Suprapubic skin (tissue), 4 donors: ENCODE results near the gene SMYD3. TPM values are rescaled to one million over a fixed set of nuclear protein-coding genes. Genes with fewer than 3 reads are reported as not detected.
"Not testable (repeated sequence)": the region's sequence is repeated elsewhere in the genome, so short reads cannot be mapped to it uniquely, and the experiment has no call there.

Experiments
- DNase-seq, 2 donors: peaks; one replicate each; pipeline ENCODE4 v3.0.0-alpha.2; 2019; ENCODE audit warnings: low spot score in 2 of 2
- H3K27ac ChIP-seq: fragments of 200-600 bp; sonication (generic); one replicate; pipeline ENCODE4 v1.5.1; 2019
- H3K27me3 ChIP-seq: fragments of 200-600 bp; sonication (generic); one replicate; pipeline ENCODE4 v1.5.1; 2019
- H3K36me3 ChIP-seq: fragments of 200-600 bp; sonication (generic); one replicate; pipeline ENCODE4 v1.5.1; 2019
- H3K4me1 ChIP-seq: fragments of 200-600 bp; sonication (generic); one replicate; pipeline ENCODE4 v1.5.1; 2019
- H3K4me3 ChIP-seq: fragments of 200-600 bp; sonication (generic); one replicate; pipeline ENCODE4 v1.5.1; 2019; ENCODE audit warnings: mild to moderate bottlenecking
- H3K9me3 ChIP-seq: fragments of 200-600 bp; sonication (generic); one replicate; pipeline ENCODE4 v1.5.1; 2019
- EP300 ChIP-seq: sonication (generic); formaldehyde crosslinking; IDR thresholded peaks from one replicate; pipeline ENCODE4 v1.6.1; 2017; ENCODE audit warnings: antibody characterized with exemption
- POLR2A ChIP-seq, 2 donors: fragments of 450-650 bp; IDR thresholded peaks; one replicate each; pipeline ENCODE4 v1.6.1; 2017; ENCODE audit warnings: antibody characterized with exemption in 2 of 2, mild to moderate bottlenecking in 2 of 2, moderate library complexity in 2 of 2
- POLR2AphosphoS5 ChIP-seq, 3 donors: sonication (generic); formaldehyde crosslinking; IDR thresholded peaks; one replicate each; pipeline ENCODE4 v1.6.1; 2017; ENCODE audit warnings: antibody characterized with exemption in 3 of 3
- WGBS: methylation state at CpG from one replicate; pipeline ENCODE4 v1.1.5; 2018; 5-methylcytosine and 5-hydroxymethylcytosine counted together
- total RNA-seq, 4 donors: library from RNA; depleted of rRNA; stranded (reverse); fragments of >200 nt; gene quantifications; one replicate each; pipeline ENCODE4 v1.1.0, GENCODE V29; 2016
- TF ChIP-seq, protein P1 (sequence below), 2 donors: fragments of 200-600 bp in 1 of 2; fragments of 450-650 bp in 1 of 2; sonication (generic) in 1 of 2; IDR thresholded peaks; one replicate each; pipeline ENCODE4 v1.5.1; 2016 to 2019; ENCODE audit warnings: antibody characterized with exemption in 2 of 2, mild to moderate bottlenecking in 1 of 2, moderate library complexity in 1 of 2

The SMYD3 gene
- total RNA-seq, 4 donors from 2014 or later = 14.5 to 33.6 (median 18.9) TPM

GRCh38 chr1:245825128-245825901 is 681.8 kb downstream of the SMYD3 start:
- Histone ChIP-seq H3K36me3 (no peaks in the 10 kb centered on the region), H3K27ac (no peak overlapping the region), H3K4me3 (no peak overlapping the region), H3K27me3 (no peaks in the 10 kb centered on the region), H3K4me1 (no peaks in the 10 kb centered on the region), H3K9me3 (no peaks in the 10 kb centered on the region)
- TF ChIP-seq EP300 (no peak), POLR2A (IDR thresholded peaks at IDR 0.05) (no peak), POLR2AphosphoS5 (IDR thresholded peaks at IDR 0.05) (no peak)
- TF ChIP-seq, protein P1, sequence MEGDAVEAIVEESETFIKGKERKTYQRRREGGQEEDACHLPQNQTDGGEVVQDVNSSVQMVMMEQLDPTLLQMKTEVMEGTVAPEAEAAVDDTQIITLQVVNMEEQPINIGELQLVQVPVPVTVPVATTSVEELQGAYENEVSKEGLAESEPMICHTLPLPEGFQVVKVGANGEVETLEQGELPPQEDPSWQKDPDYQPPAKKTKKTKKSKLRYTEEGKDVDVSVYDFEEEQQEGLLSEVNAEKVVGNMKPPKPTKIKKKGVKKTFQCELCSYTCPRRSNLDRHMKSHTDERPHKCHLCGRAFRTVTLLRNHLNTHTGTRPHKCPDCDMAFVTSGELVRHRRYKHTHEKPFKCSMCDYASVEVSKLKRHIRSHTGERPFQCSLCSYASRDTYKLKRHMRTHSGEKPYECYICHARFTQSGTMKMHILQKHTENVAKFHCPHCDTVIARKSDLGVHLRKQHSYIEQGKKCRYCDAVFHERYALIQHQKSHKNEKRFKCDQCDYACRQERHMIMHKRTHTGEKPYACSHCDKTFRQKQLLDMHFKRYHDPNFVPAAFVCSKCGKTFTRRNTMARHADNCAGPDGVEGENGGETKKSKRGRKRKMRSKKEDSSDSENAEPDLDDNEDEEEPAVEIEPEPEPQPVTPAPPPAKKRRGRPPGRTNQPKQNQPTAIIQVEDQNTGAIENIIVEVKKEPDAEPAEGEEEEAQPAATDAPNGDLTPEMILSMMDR (IDR thresholded peaks at IDR 0.05) = no peak
- no peak for DNase-seq
- WGBS = 81% methylated on average over 11 of the region's 13 CpGs

- H3K9me3 ChIP-seq = no peaks in the 10 kb centered on the region
- DNase-seq = no peak
- no peaks in the 10 kb centered on the region for H3K36me3 ChIP-seq
- TF ChIP-seq POLR2A (IDR thresholded peaks at IDR 0.05) (no peak), EP300 (no peak), POLR2AphosphoS5 (IDR thresholded peaks at IDR 0.05) (no peak)
- TF ChIP-seq, protein P1 (IDR thresholded peaks at IDR 0.05) = no peak
- H3K4me3 ChIP-seq = no peak overlapping the region
- WGBS = 90% methylated on average over 13 of the region's 13 CpGs
- no peak overlapping the region for H3K27ac ChIP-seq
- H3K4me1 ChIP-seq = no peaks in the 10 kb centered on the region
- H3K27me3 ChIP-seq = no peaks in the 10 kb centered on the region
These were observed 683.5 kb downstream of the SMYD3 start for GRCh38 chr1:245823408-245824147.

DNA sequence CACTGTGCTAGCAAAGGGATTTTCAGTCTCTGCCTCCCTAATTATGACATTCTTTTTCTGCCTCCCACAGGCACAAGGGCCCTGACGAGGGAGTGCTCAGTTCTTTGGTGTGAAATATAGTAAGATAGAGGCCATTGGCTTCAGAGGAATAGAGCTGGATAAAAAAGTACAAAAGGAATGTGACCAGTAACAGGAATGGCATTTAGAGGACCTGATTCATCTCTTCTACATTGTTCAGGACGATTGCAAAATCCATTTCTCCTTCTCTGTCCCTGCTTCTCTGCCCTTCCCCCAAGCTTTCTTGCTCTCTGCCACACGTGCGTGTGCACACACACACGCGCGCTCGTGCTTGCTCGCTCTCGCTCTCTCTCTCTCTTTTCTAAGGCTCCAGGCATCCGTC is 684.1 kb downstream of the SMYD3 start:
- 78% methylated on average over 11 of the region's 11 CpGs for WGBS
- H3K27ac ChIP-seq = no peak overlapping the region
- no peak for TF ChIP-seq POLR2A (IDR thresholded peaks at IDR 0.05)
- TF ChIP-seq POLR2AphosphoS5 (IDR thresholded peaks at IDR 0.05) = no peak
- TF ChIP-seq, protein P1 (IDR thresholded peaks at IDR 0.05) = no peak
- no peak for TF ChIP-seq EP300
- no peaks in the 10 kb centered on the region for H3K4me1 ChIP-seq
- H3K4me3 ChIP-seq = no peak overlapping the region
- no peaks in the 10 kb centered on the region for H3K27me3 ChIP-seq
- DNase-seq = no peak
- H3K9me3 ChIP-seq = no peaks in the 10 kb centered on the region
- no peaks in the 10 kb centered on the region for H3K36me3 ChIP-seq

DNA sequence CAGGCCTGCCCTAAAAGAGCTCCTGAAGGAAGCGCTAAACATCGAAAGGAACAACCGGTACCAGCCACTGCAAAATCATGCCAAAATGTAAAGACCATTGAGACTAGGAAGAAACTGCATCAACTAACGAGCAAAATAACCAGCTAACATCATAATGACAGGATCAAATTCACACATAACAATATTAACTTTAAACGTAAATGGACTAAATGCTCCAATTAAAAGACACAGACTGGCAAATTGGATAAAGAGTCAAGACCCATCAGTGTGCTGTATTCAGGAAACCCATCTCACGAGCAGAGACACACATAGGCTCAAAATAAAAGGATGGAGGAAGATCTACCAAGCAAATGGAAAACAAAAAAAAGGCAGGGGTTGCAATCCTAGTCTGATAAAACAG is 688.7 kb downstream of the SMYD3 start:
- DNase-seq, H3K9me3 ChIP-seq, H3K27me3 ChIP-seq, H3K36me3 ChIP-seq, H3K4me3 ChIP-seq, H3K27ac ChIP-seq, H3K4me1 ChIP-seq: not testable (repeated sequence)
- 100% methylated on average over 5 of the region's 6 CpGs for WGBS

GRCh38 chr1:245816496-245816895 is 690.6 kb downstream of the SMYD3 start:
- not testable (repeated sequence) for H3K4me1 ChIP-seq
- WGBS = 94% methylated on average over 24 of the region's 24 CpGs

DNA sequence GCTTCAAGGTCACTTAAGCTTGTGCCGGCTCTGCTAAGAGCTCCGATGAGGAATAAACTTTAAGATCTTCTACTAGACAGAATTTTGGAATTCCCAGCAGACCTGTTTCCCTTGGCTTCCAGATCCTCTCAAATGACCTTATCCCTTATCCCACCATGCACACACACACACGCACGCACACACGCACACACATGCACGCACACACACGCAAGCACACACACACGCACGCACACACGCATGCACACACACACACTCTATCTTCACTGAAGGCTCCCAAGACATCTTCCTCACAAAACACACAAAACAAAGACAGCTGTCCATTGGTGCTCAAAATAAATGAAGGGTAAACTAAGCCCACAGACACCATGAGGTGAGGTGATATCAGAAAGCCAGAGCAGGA is 692.4 kb downstream of the SMYD3 start:
- Histone ChIP-seq H3K4me3 (no peak overlapping the region), H3K9me3 (no peaks in the 10 kb centered on the region), H3K27me3 (no peaks in the 10 kb centered on the region), H3K27ac (no peak overlapping the region), H3K4me1 (no peaks in the 10 kb centered on the region), H3K36me3 (no peaks in the 10 kb centered on the region)
- no peak for DNase-seq
- TF ChIP-seq POLR2A (IDR thresholded peaks at IDR 0.05) (no peak), EP300 (no peak), POLR2AphosphoS5 (IDR thresholded peaks at IDR 0.05) (no peak)
- TF ChIP-seq, protein P1 (IDR thresholded peaks at IDR 0.05) = no peak
- WGBS = 77% methylated on average over 10 of the region's 10 CpGs

More at GRCh38 chr1:245816496-245816895, 690.6 kb downstream of the SMYD3 start:
- DNase-seq, H3K27me3 ChIP-seq, H3K36me3 ChIP-seq, H3K9me3 ChIP-seq, H3K27ac ChIP-seq, H3K4me3 ChIP-seq: not testable (repeated sequence)
